HepG2 (cell line): ENCODE measurements around the gene PNLDC1. TPM values are rescaled to one million over a fixed set of nuclear protein-coding genes. Genes with fewer than 3 reads are reported as not detected.

Source experiments
- ATAC-seq: fragments of 200-7000 bp; cut with Tn5 transposase; 3 replicates; pipeline ENCODE4 v1.9.1; 2020; ENCODE audit warnings: mild to moderate bottlenecking, moderate library complexity
- BruUV-seq: library from RNA; stranded (reverse); fragments of 400-500 nt; replicated peaks from 2 replicates; lab custom pipeline; 2021; lab: Mats Ljungman, UMichigan
- CTCF ChIA-PET: fragments of 300-600 bp; formaldehyde crosslinking; extraction: SDS; loops from one replicate; lab custom pipeline; 2021; ENCODE audit warnings: low total read pairs, inconsistent platforms, low intra/inter-chr PET ratio; lab: Yijun Ruan, JAX
- POLR2A ChIA-PET: fragments of 350-600 bp; sonication (Branson Sonifier 250); formaldehyde crosslinking; loops from one replicate; lab custom pipeline; 2020; ENCODE audit warnings: antibody characterized with exemption, inconsistent platforms; lab: Yijun Ruan, JAX
- DNase-seq: peaks from one replicate; pipeline ENCODE4 v3.0.0-alpha.2; 2015; ENCODE audit warnings: low spot score
- FAIRE-seq: peaks from 3 replicates; lab custom pipeline; 2011; peaks lifted over from hg19 to GRCh38; lab: Jason Lieb, UNC
- H2AFZ ChIP-seq: one replicate; pipeline ENCODE4 v1.6.1; 2011; ENCODE audit warnings: low read length, inconsistent platforms
- H3K27ac ChIP-seq: fragments of 300-600 bp; 3 replicates; pipeline ENCODE4 v1.8.0; 2011; ENCODE audit warnings: mixed run types, mild to moderate bottlenecking, mixed read lengths, low read length, inconsistent platforms; ENCODE audit not compliant: insufficient read depth; ENCODE audit errors: extremely low read length
- H3K27me3 ChIP-seq, 2 experiments: fragments of 200-600 bp in 1 of 2; 2 replicates in 1 of 2; 3 replicates in 1 of 2; pipeline versions ENCODE4 v1.6.0 to v1.8.0; 2011; ENCODE audit warnings: low read length in 2 of 2, mild to moderate bottlenecking in 2 of 2, moderate library complexity in 2 of 2, inconsistent platforms in 1 of 2; ENCODE audit not compliant: insufficient read depth in 2 of 2, control insufficient read depth in 1 of 2
- H3K36me3 ChIP-seq, 2 experiments: fragments of 200-600 bp in 1 of 2; replicated peaks in 1 of 2; 2 replicates in 1 of 2; 3 replicates in 1 of 2; pipeline versions ENCODE4 v1.5.1 to v1.8.0; 2011; ENCODE audit warnings: low read length in 2 of 2, inconsistent platforms in 1 of 2; ENCODE audit not compliant: insufficient read depth in 2 of 2, control insufficient read depth in 1 of 2
- H3K4me1 ChIP-seq: 2 replicates; pipeline ENCODE4 v1.5.1; 2012; ENCODE audit warnings: low read length, inconsistent platforms; ENCODE audit not compliant: insufficient read depth
- H3K4me2 ChIP-seq: 2 replicates; pipeline ENCODE4 v1.6.0; 2011; ENCODE audit warnings: low read depth, low read length, inconsistent platforms
- H3K4me3 ChIP-seq, 3 experiments: fragments of 200-600 bp in 1 of 3; sonication (generic), shearing (Covaris generic) in 1 of 3; replicated peaks in 1 of 3; 2 replicates each; pipeline ENCODE4 v1.5.1; 2011 to 2016; ENCODE audit warnings: low read length in 3 of 3, inconsistent platforms in 2 of 3, low read depth in 2 of 3, mild to moderate bottlenecking in 2 of 3, control low read depth in 1 of 3, mixed read lengths in 1 of 3; ENCODE audit not compliant: insufficient read depth in 1 of 3
- H3K79me2 ChIP-seq: one replicate; pipeline ENCODE4 v1.6.1; 2011; ENCODE audit warnings: low read length, inconsistent platforms; ENCODE audit not compliant: insufficient read depth
- H3K9ac ChIP-seq: 2 replicates; pipeline ENCODE4 v1.6.0; 2011; ENCODE audit warnings: mild to moderate bottlenecking, low read depth, low read length, inconsistent platforms; ENCODE audit not compliant: insufficient read depth
- H3K9me3 ChIP-seq: 2 replicates; pipeline ENCODE4 v1.5.1; 2012; ENCODE audit warnings: mild to moderate bottlenecking, low read length
- H4K20me1 ChIP-seq: 2 replicates; pipeline ENCODE4 v1.6.0; 2011; ENCODE audit warnings: inconsistent platforms, mild to moderate bottlenecking, low read length, moderate library complexity; ENCODE audit not compliant: insufficient read depth
- AKAP8 ChIP-seq: sonication (generic); formaldehyde crosslinking; IDR thresholded peaks from 2 replicates; pipeline ENCODE4 v1.5.1; 2020; ENCODE audit warnings: mild to moderate bottlenecking, missing genetic modification reagents
- DNMT3B ChIP-seq: conservative IDR thresholded peaks from 2 replicates; pipeline ENCODE4 v1.6.1; 2016; ENCODE audit warnings: missing biosample characterization, control low read depth
- HBP1 ChIP-seq: IDR thresholded peaks from 2 replicates; pipeline ENCODE4 v1.6.1; 2016; ENCODE audit warnings: low read depth, control low read depth
- IKZF1 ChIP-seq: fragments of 450-650 bp; IDR thresholded peaks from 2 replicates; pipeline ENCODE4 v1.7.1; 2016
- KLF12 ChIP-seq: sonication (generic); formaldehyde crosslinking; IDR thresholded peaks from 2 replicates; pipeline ENCODE4 v1.4.0; 2020; ENCODE audit warnings: missing genetic modification reagents, borderline replicate concordance
- LCORL ChIP-seq, 2 experiments: fragments of 450-650 bp in 1 of 2; sonication (generic) in 1 of 2; formaldehyde crosslinking in 1 of 2; IDR thresholded peaks; 2 replicates each; pipeline versions ENCODE4 v1.5.0 to v1.6.1; 2017 to 2020; ENCODE audit warnings: antibody characterized with exemption in 1 of 2, missing genetic modification reagents in 1 of 2
- MED1 ChIP-seq: sonication (generic); formaldehyde crosslinking; IDR thresholded peaks from 2 replicates; pipeline ENCODE4 v1.4.0; 2020; ENCODE audit warnings: missing genetic modification reagents
- MIER3 ChIP-seq: IDR thresholded peaks from 2 replicates; pipeline ENCODE4 v1.6.1; 2016; ENCODE audit warnings: missing compliant biosample characterization, borderline replicate concordance
- SP2 ChIP-seq: sonication (generic); formaldehyde crosslinking; IDR thresholded peaks from 2 replicates; pipeline ENCODE4 v1.5.1; 2020; ENCODE audit warnings: mild to moderate bottlenecking, missing genetic modification reagents
- SPEN ChIP-seq: sonication (generic); formaldehyde crosslinking; IDR thresholded peaks from 2 replicates; pipeline ENCODE4 v1.5.1; 2020; ENCODE audit warnings: low read depth, mild to moderate bottlenecking, missing genetic modification reagents
- SRF ChIP-seq: IDR thresholded peaks from 2 replicates; pipeline ENCODE4 v1.6.1; 2011; ENCODE audit warnings: mild to moderate bottlenecking, low read depth, low read length, moderate library complexity
- ZC3H4 ChIP-seq: sonication (generic); formaldehyde crosslinking; IDR thresholded peaks from 2 replicates; pipeline ENCODE4 v1.4.0; 2020; ENCODE audit warnings: missing genetic modification reagents, borderline replicate concordance
- ZNF232 ChIP-seq: sonication (generic); formaldehyde crosslinking; IDR thresholded peaks from 2 replicates; pipeline ENCODE4 v1.4.0; 2020; ENCODE audit warnings: missing genetic modification reagents, borderline replicate concordance
- ZNF263 ChIP-seq: sonication (generic); formaldehyde crosslinking; IDR thresholded peaks from 2 replicates; pipeline ENCODE4 v1.4.0; 2020; ENCODE audit warnings: missing genetic modification reagents
- ZNF264 ChIP-seq: sonication (generic); formaldehyde crosslinking; IDR thresholded peaks from 2 replicates; pipeline ENCODE4 v1.4.0; 2020; ENCODE audit warnings: missing genetic modification reagents
- ZNF296 ChIP-seq: sonication (generic); formaldehyde crosslinking; conservative IDR thresholded peaks from 2 replicates; pipeline ENCODE4 v1.5.0; 2020; ENCODE audit warnings: mild to moderate bottlenecking, missing genetic modification reagents
- ZNF33A ChIP-seq: sonication (generic); formaldehyde crosslinking; IDR thresholded peaks from 2 replicates; pipeline ENCODE4 v1.5.1; 2020; ENCODE audit warnings: missing genetic modification reagents, mild to moderate bottlenecking, moderate library complexity, borderline replicate concordance
- ZNF557 ChIP-seq: sonication (generic); formaldehyde crosslinking; IDR thresholded peaks from 2 replicates; pipeline ENCODE4 v1.4.0; 2020; ENCODE audit warnings: missing genetic modification reagents
- WGBS: methylation state at CpG from one replicate; pipeline ENCODE4 v1.1.6; 2017; ENCODE audit warnings: low lambda C conversion rate; 5-methylcytosine and 5-hydroxymethylcytosine counted together
- in situ Hi-C: cut with HindIII; loops from 2 replicates; pipeline ENCODE4 v1.10.0; 2017; ENCODE audit warnings: low pct_unique_long_range_greater_than_20kb; ENCODE audit not compliant: extremely low pct_ligation_motif_present
- intact Hi-C: fragments of 100-400 bp; cut with micrococcal nuclease; formaldehyde crosslinking; loops from one replicate; pipeline ENCODE4 v1.10.0; 2022; ENCODE audit not compliant: unreplicated experiment
- polyA plus RNA-seq, 8 experiments: library from polyadenylated mRNA; depleted of rRNA in 3 of 8; stranded (reverse) in 7 of 8; unstranded in 1 of 8; fragments of >200 nt; fragmentation: Illumina TruSeq in 4 of 8; extraction: Trizol in 4 of 8; gene quantifications; 2 replicates each; pipeline versions ENCODE4 v1.2.1 to v1.2.3, GENCODE V29; 2011 to 2016; ENCODE audit warnings: low read depth in 4 of 8, missing spikeins in 1 of 8, mixed read lengths in 1 of 8; ENCODE audit not compliant: insufficient read depth in 1 of 8
- total RNA-seq, 5 experiments: library from RNA; depleted of rRNA; stranded (reverse); fragments of >200 nt; fragmentation: Illumina TruSeq; extraction: Trizol; gene quantifications; 2 replicates each; pipeline ENCODE4 v1.2.3, GENCODE V29; 2016; ENCODE audit warnings: low read depth in 1 of 5
- TF ChIP-seq, protein P1 (sequence below): IDR thresholded peaks from 2 replicates; pipeline ENCODE4 v1.6.1; 2012; ENCODE audit warnings: low read depth, low read length, improper control_type of control experiment

Gene PNLDC1
- total and polyA plus RNA-seq, 2 of the 13 experiments (the other 11 are each of a cell fraction or from before 2014, with no cell fraction given) = not detected

- in situ Hi-C loops (no loop called here), intact Hi-C loops (no loop called here)
- Histone ChIP-seq H3K4me2 (no peak overlapping the region), H3K27ac (no peak overlapping the region), H3K36me3 (no peaks in the 10 kb centered on the region), H3K4me3 (no peak overlapping the region), H3K27me3 (no peaks in the 10 kb centered on the region), H4K20me1 (no peaks in the 10 kb centered on the region), H2AFZ (no peak overlapping the region), H3K79me2 (no peaks in the 10 kb centered on the region), H3K9ac (no peak overlapping the region), H3K9me3 (no peaks in the 10 kb centered on the region), H3K4me1 (0 out of 2 replicates have a peak, but pooled peaks cover 4% of the 10 kb centered on the region)
- 20% methylated on average over 3 of the region's 3 CpGs for WGBS
- no peak for DNase-seq
- ChIA-PET POLR2A (interaction anchor here (1.9 kb wide), 1 partner anchor 66 kb away, joined by 5 read pairs; the partner anchor contains the start of gene TCP1), CTCF (no interaction called here)
- no peak for ATAC-seq
- no peak for FAIRE-seq
- BruUV-seq = no TSS peak
- TF ChIP-seq SRF = no peak
- TF ChIP-seq SPEN (CRISPR knock-in tag) = no peak
- no peak for TF ChIP-seq SP2 (CRISPR knock-in tag)
- no peak for TF ChIP-seq LCORL (IDR thresholded peaks at IDR 0.05)
- no peak for TF ChIP-seq LCORL (CRISPR knock-in tag; IDR thresholded peaks at IDR 0.05)
- no peak for TF ChIP-seq MED1 (CRISPR knock-in tag)
- no peak for TF ChIP-seq ZNF232 (CRISPR knock-in tag)
- TF ChIP-seq HBP1 (CRISPR knock-in tag) = no peak
Observed at GRCh38 chr6:159854959-159855358, 54.9 kb downstream of the PNLDC1 start.

DNA sequence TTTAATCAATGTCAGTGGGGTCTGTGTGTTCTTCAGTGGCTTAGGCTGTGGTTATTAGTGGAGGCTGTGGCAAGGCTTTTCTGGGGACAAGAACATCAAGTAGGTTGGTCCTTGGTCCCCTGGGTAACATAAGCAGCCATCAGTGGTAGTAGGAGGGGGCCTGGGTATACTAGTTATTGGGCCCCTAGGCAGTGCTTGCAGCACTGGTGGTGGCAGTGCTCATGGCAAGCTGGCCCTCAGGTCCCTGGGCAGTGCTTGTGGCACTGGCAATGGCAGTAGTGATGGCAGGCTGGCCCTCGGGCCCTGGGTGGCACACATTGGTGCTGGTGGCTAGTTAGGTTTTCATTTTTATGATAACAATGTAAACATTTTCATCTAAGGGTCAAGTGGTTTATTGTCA is 58.2 kb downstream of the PNLDC1 start:
- POLR2A ChIA-PET = no interaction called here
- Histone ChIP-seq H3K4me2 (no peak overlapping the region), H3K27ac (no peak overlapping the region), H3K79me2 (no peaks in the 10 kb centered on the region), H3K4me3 (no peak overlapping the region), H3K4me1 (no peaks in the 10 kb centered on the region), H3K9ac (no peak overlapping the region), H3K36me3 (no peaks in the 10 kb centered on the region), H3K9me3 (no peaks in the 10 kb centered on the region), H2AFZ (no peak overlapping the region), H4K20me1 (no peaks in the 10 kb centered on the region), H3K27me3 (peaks cover 0 to 2% of the 10 kb centered on the region in 2 experiments; a peak in 1 of 5 replicates)
- CTCF ChIA-PET = no interaction called here
- no peak for DNase-seq
- intact Hi-C loops = no loop called here
- in situ Hi-C loops = no loop called here
- no peak for ATAC-seq
- no TSS peak for BruUV-seq
- FAIRE-seq = no peak
- 0% methylated on average over 1 of the region's 1 CpG for WGBS
- TF ChIP-seq IKZF1 = no peak
- TF ChIP-seq DNMT3B (CRISPR knock-in tag) = no peak
- TF ChIP-seq, protein P1, sequence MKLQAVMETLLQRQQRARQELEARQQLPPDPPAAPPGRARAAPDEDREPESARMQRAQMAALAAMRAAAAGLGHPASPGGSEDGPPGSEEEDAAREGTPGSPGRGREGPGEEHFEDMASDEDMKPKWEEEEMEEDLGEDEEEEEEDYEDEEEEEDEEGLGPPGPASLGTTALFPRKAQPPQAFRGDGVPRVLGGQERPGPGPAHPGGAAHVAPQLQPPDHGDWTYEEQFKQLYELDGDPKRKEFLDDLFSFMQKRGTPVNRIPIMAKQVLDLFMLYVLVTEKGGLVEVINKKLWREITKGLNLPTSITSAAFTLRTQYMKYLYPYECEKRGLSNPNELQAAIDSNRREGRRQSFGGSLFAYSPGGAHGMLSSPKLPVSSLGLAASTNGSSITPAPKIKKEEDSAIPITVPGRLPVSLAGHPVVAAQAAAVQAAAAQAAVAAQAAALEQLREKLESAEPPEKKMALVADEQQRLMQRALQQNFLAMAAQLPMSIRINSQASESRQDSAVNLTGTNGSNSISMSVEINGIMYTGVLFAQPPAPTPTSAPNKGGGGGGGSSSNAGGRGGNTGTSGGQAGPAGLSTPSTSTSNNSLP = no peak
- no peak for TF ChIP-seq MIER3 (CRISPR knock-in tag)
- TF ChIP-seq AKAP8 (CRISPR knock-in tag) = no peak
- TF ChIP-seq ZNF33A (CRISPR knock-in tag) = no peak
- TF ChIP-seq ZNF263 (CRISPR knock-in tag) = no peak
- TF ChIP-seq ZNF296 = no peak
- TF ChIP-seq KLF12 (CRISPR knock-in tag) = no peak
- no peak for TF ChIP-seq ZNF264 (CRISPR knock-in tag)
- TF ChIP-seq ZNF557 (CRISPR knock-in tag) = no peak
- TF ChIP-seq ZC3H4 = no peak
